ENCODE results near the gene TSPAN5. TPM values are rescaled to one million over a fixed set of nuclear protein-coding genes. Genes with fewer than 3 reads are reported as not detected.

Gene TSPAN5
- polyA plus RNA-seq, 2 donors, result 8.8 to 9.8 TPM

- 57 to 71% methylated on average over 7 of the region's 7 CpGs for WGBS, 2 donors
- Histone ChIP-seq H3K4me1 (ENCODE audit: control insufficient read depth in 2 of 2, insufficient read depth in 2 of 2, low read length in 1 of 2) (peaks cover 2 to 3% of the 10 kb centered on the region in 2 donors), H3K27me3 (ENCODE audit: control insufficient read depth in 1 of 2, insufficient read depth in 2 of 2, low read length in 2 of 2) (no peaks in the 10 kb centered on the region), H3K36me3 (ENCODE audit: control insufficient read depth in 2 of 2, insufficient read depth in 2 of 2, low read length in 1 of 2) (no peaks in the 10 kb centered on the region), H3K4me3 (ENCODE audit: low read depth in 1 of 2, low read length in 2 of 2) (no peak overlapping the region), H3K9me3 (ENCODE audit: control insufficient read depth in 2 of 2, insufficient read depth in 1 of 2, low read depth in 1 of 2, low read length in 1 of 2) (no peaks in the 10 kb centered on the region), H3K27ac (ENCODE audit: low read depth in 2 of 2, low read length in 1 of 2) (no peak overlapping the region)
Observed at GRCh38 chr4:98557194-98557892, 101.1 kb downstream of the TSPAN5 start.

GRCh38 chr4:98556451-98556850, 102.0 kb downstream of the TSPAN5 start:
- H3K27ac ChIP-seq (ENCODE audit: low read depth in 2 of 2, low read length in 1 of 2), result no peak overlapping the region
- no peaks in the 10 kb centered on the region for H3K9me3 ChIP-seq (ENCODE audit: control insufficient read depth in 2 of 2, insufficient read depth in 1 of 2, low read depth in 1 of 2, low read length in 1 of 2)
- 83 to 94% methylated on average over 2 of the region's 2 CpGs for WGBS, 2 donors
- H3K4me3 ChIP-seq (ENCODE audit: low read depth in 1 of 2, low read length in 2 of 2), result no peak overlapping the region
- H3K27me3 ChIP-seq (ENCODE audit: control insufficient read depth in 1 of 2, insufficient read depth in 2 of 2, low read length in 2 of 2), result no peaks in the 10 kb centered on the region
- no peaks in the 10 kb centered on the region for H3K4me1 ChIP-seq (ENCODE audit: control insufficient read depth in 2 of 2, insufficient read depth in 2 of 2, low read length in 1 of 2)
- no peaks in the 10 kb centered on the region for H3K36me3 ChIP-seq (ENCODE audit: control insufficient read depth in 2 of 2, insufficient read depth in 2 of 2, low read length in 1 of 2)

DNA sequence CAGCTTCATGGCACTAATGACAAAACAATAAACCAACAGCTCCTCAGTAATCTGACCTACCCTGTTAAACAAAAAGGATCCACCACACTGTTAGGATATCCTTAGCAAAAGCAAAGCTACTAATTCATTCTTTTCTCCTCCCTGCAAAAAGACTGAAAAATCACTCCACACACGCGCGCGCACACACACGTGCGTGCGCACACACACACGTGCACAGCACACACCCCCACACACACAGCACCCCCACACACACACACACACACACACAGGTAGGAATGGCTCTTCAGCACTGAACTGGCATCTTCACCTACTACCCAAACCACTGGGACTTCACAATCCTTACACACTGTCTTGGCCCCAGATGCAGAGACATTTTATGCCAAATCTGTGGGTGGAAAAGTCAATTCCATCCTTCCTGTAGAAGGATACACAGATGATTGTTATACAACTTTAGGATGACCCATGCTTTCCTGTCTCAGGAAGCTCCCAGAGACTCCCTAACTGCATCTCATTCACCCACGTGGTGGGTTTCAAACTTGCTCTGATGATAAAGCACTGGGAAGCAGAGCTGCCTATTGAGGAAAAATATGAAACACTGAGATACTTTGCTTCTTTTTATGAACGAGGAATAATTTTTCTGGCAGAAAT, 102.5 kb downstream of the TSPAN5 start:
- H3K9me3 ChIP-seq (ENCODE audit: control insufficient read depth in 2 of 2, insufficient read depth in 1 of 2, low read depth in 1 of 2, low read length in 1 of 2), result no peaks in the 10 kb centered on the region
- 77 to 85% methylated on average over 10 of the region's 10 CpGs for WGBS, 2 donors
- H3K4me3 ChIP-seq (ENCODE audit: low read depth in 1 of 2, low read length in 2 of 2), result no peak overlapping the region
- H3K4me1 ChIP-seq (ENCODE audit: control insufficient read depth in 2 of 2, insufficient read depth in 2 of 2, low read length in 1 of 2), result no peaks in the 10 kb centered on the region
- peak overlapping the region in 1 of 2 donors; percentile 35 for H3K27ac ChIP-seq (ENCODE audit: low read depth in 2 of 2, low read length in 1 of 2)
- H3K36me3 ChIP-seq (ENCODE audit: control insufficient read depth in 2 of 2, insufficient read depth in 2 of 2, low read length in 1 of 2), result no peaks in the 10 kb centered on the region
- H3K27me3 ChIP-seq (ENCODE audit: control insufficient read depth in 1 of 2, insufficient read depth in 2 of 2, low read length in 2 of 2), result no peaks in the 10 kb centered on the region

- Histone ChIP-seq H3K36me3 (ENCODE audit: control insufficient read depth in 2 of 2, insufficient read depth in 2 of 2, low read length in 1 of 2) (no peaks in the 10 kb centered on the region), H3K27ac (ENCODE audit: low read depth in 2 of 2, low read length in 1 of 2) (peak overlapping the region in 1 of 2 donors; percentile 77), H3K4me3 (ENCODE audit: low read depth in 1 of 2, low read length in 2 of 2) (peak overlapping the region; percentile 17 to 24), H3K27me3 (ENCODE audit: control insufficient read depth in 1 of 2, insufficient read depth in 2 of 2, low read length in 2 of 2) (no peaks in the 10 kb centered on the region), H3K4me1 (ENCODE audit: control insufficient read depth in 2 of 2, insufficient read depth in 2 of 2, low read length in 1 of 2) (peaks cover 0 to 2% of the 10 kb centered on the region in 2 donors), H3K9me3 (ENCODE audit: control insufficient read depth in 2 of 2, insufficient read depth in 1 of 2, low read depth in 1 of 2, low read length in 1 of 2) (no peaks in the 10 kb centered on the region)
- 27 to 41% methylated on average over 17 of the region's 17 CpGs for WGBS, 2 donors
Observed at GRCh38 chr4:98546910-98547594, 111.4 kb downstream of the TSPAN5 start.

GRCh38 chr4:98544818-98545414, 113.5 kb downstream of the TSPAN5 start:
- no peak overlapping the region for H3K27ac ChIP-seq (ENCODE audit: low read depth in 2 of 2, low read length in 1 of 2)
- H3K4me1 ChIP-seq (ENCODE audit: control insufficient read depth in 2 of 2, insufficient read depth in 2 of 2, low read length in 1 of 2), result peaks cover 0 to 2% of the 10 kb centered on the region in 2 donors
- H3K4me3 ChIP-seq (ENCODE audit: low read depth in 1 of 2, low read length in 2 of 2), result no peak overlapping the region
- WGBS, 2 donors, result 65 to 83% methylated on average over 3 of the region's 3 CpGs
- H3K36me3 ChIP-seq (ENCODE audit: control insufficient read depth in 2 of 2, insufficient read depth in 2 of 2, low read length in 1 of 2), result no peaks in the 10 kb centered on the region
- no peaks in the 10 kb centered on the region for H3K9me3 ChIP-seq (ENCODE audit: control insufficient read depth in 2 of 2, insufficient read depth in 1 of 2, low read depth in 1 of 2, low read length in 1 of 2)
- no peaks in the 10 kb centered on the region for H3K27me3 ChIP-seq (ENCODE audit: control insufficient read depth in 1 of 2, insufficient read depth in 2 of 2, low read length in 2 of 2)

DNA sequence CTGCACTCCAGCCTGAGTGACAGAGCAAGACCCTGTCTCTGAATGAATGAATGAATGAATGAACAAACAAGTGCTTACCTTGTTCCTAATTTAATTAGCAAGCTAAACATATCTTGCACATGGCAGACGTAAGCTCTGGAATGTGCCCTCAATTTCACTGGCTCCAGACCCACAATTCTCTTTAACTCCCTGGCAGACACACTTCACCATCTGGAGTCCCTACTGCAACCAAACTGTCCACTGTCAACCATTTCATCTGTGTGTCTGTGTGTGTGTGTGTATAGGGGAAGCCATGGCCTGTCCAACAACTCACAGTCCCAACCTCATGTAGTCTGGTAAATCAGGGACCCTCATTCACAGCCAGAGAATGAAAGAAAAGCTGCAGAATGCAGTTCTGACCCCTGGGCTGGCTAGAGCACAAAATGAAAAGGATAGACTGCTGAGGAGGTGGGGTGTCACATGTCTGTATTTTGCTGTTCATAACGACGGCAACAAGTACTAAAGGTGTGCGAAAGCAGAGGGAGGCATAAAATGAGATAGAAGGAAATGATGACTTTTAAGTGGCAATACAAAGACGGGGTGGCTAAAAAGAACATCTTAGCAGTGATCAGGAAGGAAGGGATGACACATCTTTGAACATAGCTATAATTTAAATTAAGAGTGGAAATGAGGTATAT, 114.1 kb downstream of the TSPAN5 start:
- no peaks in the 10 kb centered on the region for H3K9me3 ChIP-seq (ENCODE audit: control insufficient read depth in 2 of 2, insufficient read depth in 1 of 2, low read depth in 1 of 2, low read length in 1 of 2)
- WGBS, 2 donors, result 85 to 91% methylated on average over 5 of the region's 5 CpGs
- H3K4me3 ChIP-seq (ENCODE audit: low read depth in 1 of 2, low read length in 2 of 2), result no peak overlapping the region
- peaks cover 0 to 2% of the 10 kb centered on the region in 2 donors for H3K4me1 ChIP-seq (ENCODE audit: control insufficient read depth in 2 of 2, insufficient read depth in 2 of 2, low read length in 1 of 2)
- H3K27me3 ChIP-seq (ENCODE audit: control insufficient read depth in 1 of 2, insufficient read depth in 2 of 2, low read length in 2 of 2), result no peaks in the 10 kb centered on the region
- H3K36me3 ChIP-seq (ENCODE audit: control insufficient read depth in 2 of 2, insufficient read depth in 2 of 2, low read length in 1 of 2), result no peaks in the 10 kb centered on the region
- H3K27ac ChIP-seq (ENCODE audit: low read depth in 2 of 2, low read length in 1 of 2), result no peak overlapping the region

DNA sequence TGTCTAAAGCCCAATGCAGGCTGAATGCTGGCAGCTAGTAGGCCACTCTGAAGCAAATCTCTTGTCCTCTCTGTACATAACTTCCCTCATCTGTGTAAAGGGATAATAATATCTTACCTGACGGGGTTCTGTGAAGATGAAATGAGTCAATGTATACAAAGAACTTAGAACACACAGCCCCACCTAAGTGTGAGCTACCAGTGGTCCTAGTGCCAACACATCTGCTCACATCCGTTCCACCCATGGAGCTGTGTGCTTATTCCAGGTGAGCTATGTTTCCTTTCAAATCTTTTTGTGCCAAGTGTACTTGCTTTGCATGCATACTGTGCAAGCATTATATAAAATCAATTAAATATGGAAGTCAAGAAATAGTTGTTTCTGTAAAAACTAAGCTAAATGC, 116.4 kb downstream of the TSPAN5 start:
- Histone ChIP-seq H3K4me3 (ENCODE audit: low read depth in 1 of 2, low read length in 2 of 2) (no peak overlapping the region), H3K27me3 (ENCODE audit: control insufficient read depth in 1 of 2, insufficient read depth in 2 of 2, low read length in 2 of 2) (no peaks in the 10 kb centered on the region), H3K27ac (ENCODE audit: low read depth in 2 of 2, low read length in 1 of 2) (no peak overlapping the region), H3K9me3 (ENCODE audit: control insufficient read depth in 2 of 2, insufficient read depth in 1 of 2, low read depth in 1 of 2, low read length in 1 of 2) (no peaks in the 10 kb centered on the region), H3K4me1 (ENCODE audit: control insufficient read depth in 2 of 2, insufficient read depth in 2 of 2, low read length in 1 of 2) (peaks cover 0 to 2% of the 10 kb centered on the region in 2 donors), H3K36me3 (ENCODE audit: control insufficient read depth in 2 of 2, insufficient read depth in 2 of 2, low read length in 1 of 2) (no peaks in the 10 kb centered on the region)
- WGBS, 2 donors, result 64 to 68% methylated on average over 2 of the region's 2 CpGs

GRCh38 chr4:98540803-98541202, 117.6 kb downstream of the TSPAN5 start:
- peak overlapping the region in 1 of 2 donors; percentile 46 for H3K27ac ChIP-seq (ENCODE audit: low read depth in 2 of 2, low read length in 1 of 2)
- peaks cover 0 to 2% of the 10 kb centered on the region in 2 donors for H3K4me1 ChIP-seq (ENCODE audit: control insufficient read depth in 2 of 2, insufficient read depth in 2 of 2, low read length in 1 of 2)
- WGBS, 2 donors, result 39 to 58% methylated on average over 4 of the region's 4 CpGs
- H3K9me3 ChIP-seq (ENCODE audit: control insufficient read depth in 2 of 2, insufficient read depth in 1 of 2, low read depth in 1 of 2, low read length in 1 of 2), result no peaks in the 10 kb centered on the region
- no peaks in the 10 kb centered on the region for H3K27me3 ChIP-seq (ENCODE audit: control insufficient read depth in 1 of 2, insufficient read depth in 2 of 2, low read length in 2 of 2)
- H3K36me3 ChIP-seq (ENCODE audit: control insufficient read depth in 2 of 2, insufficient read depth in 2 of 2, low read length in 1 of 2), result no peaks in the 10 kb centered on the region
- H3K4me3 ChIP-seq (ENCODE audit: low read depth in 1 of 2, low read length in 2 of 2), result no peak overlapping the region

- Histone ChIP-seq H3K27ac (ENCODE audit: low read depth in 2 of 2, low read length in 1 of 2) (no peak overlapping the region), H3K4me3 (ENCODE audit: low read depth in 1 of 2, low read length in 2 of 2) (no peak overlapping the region), H3K4me1 (ENCODE audit: control insufficient read depth in 2 of 2, insufficient read depth in 2 of 2, low read length in 1 of 2) (peaks cover 0 to 2% of the 10 kb centered on the region in 2 donors), H3K9me3 (ENCODE audit: control insufficient read depth in 2 of 2, insufficient read depth in 1 of 2, low read depth in 1 of 2, low read length in 1 of 2) (no peaks in the 10 kb centered on the region), H3K36me3 (ENCODE audit: control insufficient read depth in 2 of 2, insufficient read depth in 2 of 2, low read length in 1 of 2) (no peaks in the 10 kb centered on the region), H3K27me3 (ENCODE audit: control insufficient read depth in 1 of 2, insufficient read depth in 2 of 2, low read length in 2 of 2) (no peaks in the 10 kb centered on the region)
- 96 to 98% methylated on average over 5 of the region's 5 CpGs for WGBS, 2 donors
Observed at GRCh38 chr4:98539741-98540140, 118.7 kb downstream of the TSPAN5 start.
